Thyroid gland (tissue), 4 donors: ENCODE measurements around the gene ASB9. TPM values are rescaled to one million over a fixed set of nuclear protein-coding genes. Genes with fewer than 3 reads are reported as not detected.

Experiments used
- DNase-seq, 2 donors: peaks; one replicate each; pipeline ENCODE4 v3.0.0-alpha.2; 2019
- H3K27ac ChIP-seq, 3 donors: fragments of 200-600 bp; sonication (generic); 1 replicate in 2 of 3; 2 replicates in 1 of 3; pipeline ENCODE4 v1.5.1; 2016 to 2019; ENCODE audit warnings: mild to moderate bottlenecking in 1 of 3, moderate library complexity in 1 of 3
- H3K27me3 ChIP-seq: fragments of 200-600 bp; sonication (generic); one replicate; pipeline ENCODE4 v1.5.1; 2019
- H3K36me3 ChIP-seq, 2 donors: fragments of 200-600 bp; sonication (generic); one replicate each; pipeline ENCODE4 v1.5.1; 2016 to 2019
- H3K4me1 ChIP-seq, 2 donors: fragments of 200-600 bp; sonication (generic); one replicate each; pipeline ENCODE4 v1.5.1; 2017 to 2019
- H3K4me3 ChIP-seq, 3 donors: fragments of 200-600 bp; sonication (generic); replicated peaks in 1 of 3; 1 replicate in 2 of 3; 2 replicates in 1 of 3; pipeline ENCODE4 v1.5.1; 2016; ENCODE audit warnings: mild to moderate bottlenecking in 1 of 3
- H3K9me3 ChIP-seq: fragments of 200-600 bp; sonication (generic); one replicate; pipeline ENCODE4 v1.5.1; 2017
- CTCF ChIP-seq, 6 experiments: fragments of 200-600 bp in 3 of 6; fragments of 450-650 bp in 3 of 6; sonication (generic) in 3 of 6; IDR thresholded peaks; one replicate each; pipeline ENCODE4 v1.5.1; 2016 to 2019; ENCODE audit warnings: antibody characterized with exemption in 6 of 6, mild to moderate bottlenecking in 2 of 6, inconsistent platforms in 1 of 6, moderate library complexity in 1 of 6
- POLR2A ChIP-seq, 2 donors: fragments of 450-650 bp; IDR thresholded peaks; one replicate each; pipeline ENCODE4 v1.6.1; 2017; ENCODE audit warnings: antibody characterized with exemption in 2 of 2, mild to moderate bottlenecking in 2 of 2, moderate library complexity in 1 of 2
- WGBS, 2 donors: methylation state at CpG; one replicate each; pipeline ENCODE4 v1.1.5; 2017; 5-methylcytosine and 5-hydroxymethylcytosine counted together
- intact Hi-C: fragments of 100-400 bp; cut with DNase I; formaldehyde crosslinking; loops from one replicate; pipeline ENCODE4 v1.15.1; 2023
- total RNA-seq, 4 donors: library from RNA; depleted of rRNA; stranded (reverse); fragments of >200 nt; gene quantifications; one replicate each; pipeline ENCODE4 v1.2.3, GENCODE V29; 2016

The ASB9 gene
- total RNA-seq, 4 donors from 2014 or later, result 1.4 to 3.0 (median 2.2) TPM

GRCh38 chrX:15244421-15244820, 25.5 kb downstream of the ASB9 start:
- no peak for DNase-seq
- H3K4me3 ChIP-seq, result no peak overlapping the region
- 87 to 93% methylated on average over 5 of the region's 5 CpGs for WGBS, 2 donors
- H3K27me3 ChIP-seq, result no peaks in the 10 kb centered on the region
- intact Hi-C loops, result no loop called here
- H3K27ac ChIP-seq, result no peak overlapping the region
- H3K4me1 ChIP-seq, result no peaks in the 10 kb centered on the region
- no peaks in the 10 kb centered on the region for H3K36me3 ChIP-seq
- no peaks in the 10 kb centered on the region for H3K9me3 ChIP-seq
- TF ChIP-seq CTCF (IDR thresholded peaks at IDR 0.05) (no peak), POLR2A (IDR thresholded peaks at IDR 0.05) (no peak)

- WGBS, 2 donors, result 16 to 31% methylated on average over 5 of the region's 5 CpGs
- no peak for TF ChIP-seq POLR2A (IDR thresholded peaks at IDR 0.05)
- peak in 4 of 6 experiments; percentile 48 to 62 (median 54) for TF ChIP-seq CTCF (IDR thresholded peaks at IDR 0.05)
- Histone ChIP-seq H3K27me3 (no peaks in the 10 kb centered on the region), H3K4me1 (no peaks in the 10 kb centered on the region), H3K4me3 (no peak overlapping the region), H3K36me3 (no peaks in the 10 kb centered on the region), H3K9me3 (no peaks in the 10 kb centered on the region), H3K27ac (no peak overlapping the region)
- peak; percentile 31 to 32 for DNase-seq
- intact Hi-C loops, result no loop called here
These were observed 26.9 kb downstream of the ASB9 start for GRCh38 chrX:15242899-15243555.

- intact Hi-C loops, result no loop called here
- 78 to 82% methylated on average over 2 to 3 of the region's 3 CpGs for WGBS, 2 donors
- no peak for TF ChIP-seq POLR2A (IDR thresholded peaks at IDR 0.05)
- TF ChIP-seq CTCF (IDR thresholded peaks at IDR 0.05), result no peak
These were observed 28.6 kb downstream of the ASB9 start for GRCh38 chrX:15241301-15241700.

GRCh38 chrX:15240414-15240813, 29.5 kb downstream of the ASB9 start:
- Histone ChIP-seq H3K4me1 (no peaks in the 10 kb centered on the region), H3K36me3 (no peaks in the 10 kb centered on the region), H3K27ac (no peak overlapping the region), H3K27me3 (no peaks in the 10 kb centered on the region), H3K4me3 (no peak overlapping the region), H3K9me3 (no peaks in the 10 kb centered on the region)
- no peak for DNase-seq
- TF ChIP-seq POLR2A (IDR thresholded peaks at IDR 0.05) (no peak), CTCF (IDR thresholded peaks at IDR 0.05) (no peak)
- 93 to 96% methylated on average over 5 of the region's 5 CpGs for WGBS, 2 donors
- intact Hi-C loops, result no loop called here

More at GRCh38 chrX:15241301-15241700, 28.6 kb downstream of the ASB9 start:
- Histone ChIP-seq H3K36me3 (no peaks in the 10 kb centered on the region), H3K4me3 (no peak overlapping the region), H3K27me3 (no peaks in the 10 kb centered on the region), H3K9me3 (no peaks in the 10 kb centered on the region), H3K27ac (no peak overlapping the region), H3K4me1 (no peaks in the 10 kb centered on the region)
- DNase-seq, result no peak

- WGBS, 2 donors, result 93 to 100% methylated on average over 3 of the region's 3 CpGs
- TF ChIP-seq CTCF (IDR thresholded peaks at IDR 0.05), result no peak
- no peak for TF ChIP-seq POLR2A (IDR thresholded peaks at IDR 0.05)
- H3K27ac ChIP-seq, result no peak overlapping the region
- no peak overlapping the region for H3K4me3 ChIP-seq
- no peak for DNase-seq
- no peaks in the 10 kb centered on the region for H3K27me3 ChIP-seq
- no peaks in the 10 kb centered on the region for H3K9me3 ChIP-seq
- no peaks in the 10 kb centered on the region for H3K36me3 ChIP-seq
- intact Hi-C loops, result no loop called here
- no peaks in the 10 kb centered on the region for H3K4me1 ChIP-seq
These were observed 33.7 kb downstream of the ASB9 start for GRCh38 chrX:15236146-15236545.
